Cerebellar cortex (tissue), 1 donor: Measurements from ENCODE around the gene WDR43.

ENCODE experiments used
- DNase-seq: peaks from one replicate; pipeline ENCODE4 v3.0.0-alpha.2; 2015; ENCODE audit warnings: low spot score

WDR43 gene

DNA sequence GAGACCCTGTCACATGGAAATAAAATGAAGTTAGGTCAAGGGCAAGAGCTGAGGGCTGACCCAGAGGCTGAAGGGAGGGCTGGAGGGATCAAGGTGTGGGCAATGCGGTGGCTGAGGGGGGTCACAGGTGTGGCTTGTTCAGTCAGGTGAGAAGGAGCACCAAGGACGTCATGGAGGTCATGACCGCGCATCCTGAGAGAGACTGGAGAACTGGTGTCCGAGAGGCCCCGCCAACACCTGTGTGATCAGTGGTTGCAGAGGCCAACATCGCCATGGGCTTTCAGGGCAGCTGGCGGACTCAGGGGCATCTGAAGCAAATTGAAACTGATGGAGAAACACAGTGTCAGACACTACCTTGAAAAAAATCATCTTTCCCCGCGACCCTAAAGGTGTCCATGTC, 99.6 kb downstream of the WDR43 start:
- DNase-seq, result no peak

DNA sequence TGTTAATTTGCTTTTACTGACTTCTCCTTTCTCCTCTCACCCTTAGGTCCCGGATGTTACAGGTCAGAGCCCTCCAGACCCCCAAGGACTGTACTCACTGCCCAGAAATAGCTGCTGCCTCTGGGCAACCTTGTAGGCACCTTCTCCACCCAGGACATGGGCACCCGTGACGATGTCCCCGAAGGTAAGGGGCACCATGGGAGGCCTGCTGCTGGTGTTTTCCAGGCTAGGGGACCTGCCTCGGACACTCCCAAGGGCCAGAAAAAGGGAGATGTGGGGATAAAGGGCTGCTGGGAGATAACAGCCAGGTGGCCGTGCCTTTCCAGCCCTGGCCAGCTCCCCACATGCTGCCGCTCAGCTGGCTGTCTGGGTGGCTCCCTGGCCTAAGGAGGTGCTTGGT, 100.2 kb downstream of the WDR43 start:
- no peak for DNase-seq

DNA sequence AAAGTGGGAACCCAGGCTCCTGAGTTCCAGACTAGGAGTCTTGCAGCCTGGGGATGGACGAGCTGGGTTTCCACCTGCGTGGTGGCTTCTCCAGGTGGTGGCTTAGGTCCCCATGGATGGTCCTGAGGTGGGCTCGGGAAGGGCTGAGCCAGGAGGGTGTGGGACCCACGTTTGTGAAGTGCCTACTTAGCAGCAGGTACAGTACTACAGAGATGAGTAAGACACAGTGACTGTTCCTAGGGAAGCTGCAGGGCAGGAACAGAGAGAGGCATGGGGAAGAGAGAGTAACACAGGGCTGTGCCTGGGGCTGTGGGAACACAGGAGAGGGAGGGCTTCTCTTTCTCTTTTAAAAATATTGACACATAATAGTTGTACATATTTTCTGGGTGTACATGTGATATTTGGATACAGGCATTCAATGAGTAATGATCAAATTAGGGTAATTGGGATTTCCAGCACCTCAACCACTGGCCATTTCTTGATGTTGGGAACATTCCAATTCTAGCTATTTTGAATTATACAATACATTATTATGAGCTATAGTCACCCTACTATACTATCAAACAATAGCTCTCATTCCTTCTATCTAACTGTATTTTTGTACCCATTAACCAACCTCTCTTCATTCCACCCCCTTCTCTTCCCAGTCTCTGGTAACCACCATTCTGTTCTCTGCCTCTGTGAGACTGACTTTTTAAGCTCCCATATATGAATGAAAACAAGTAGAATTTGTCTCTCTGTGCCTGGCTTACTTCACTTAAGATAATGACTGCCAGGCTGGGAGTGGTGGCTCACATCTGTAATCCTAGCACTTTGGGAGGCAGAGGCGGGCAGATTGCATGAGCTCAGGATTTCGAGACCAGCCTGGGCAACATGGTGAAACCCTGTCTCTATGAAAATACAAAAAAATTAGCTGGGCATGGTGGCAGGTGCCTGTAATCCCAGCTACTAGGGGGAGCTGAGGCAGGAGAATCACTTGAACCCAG, 101.6 kb downstream of the WDR43 start:
- no peak for DNase-seq

DNA sequence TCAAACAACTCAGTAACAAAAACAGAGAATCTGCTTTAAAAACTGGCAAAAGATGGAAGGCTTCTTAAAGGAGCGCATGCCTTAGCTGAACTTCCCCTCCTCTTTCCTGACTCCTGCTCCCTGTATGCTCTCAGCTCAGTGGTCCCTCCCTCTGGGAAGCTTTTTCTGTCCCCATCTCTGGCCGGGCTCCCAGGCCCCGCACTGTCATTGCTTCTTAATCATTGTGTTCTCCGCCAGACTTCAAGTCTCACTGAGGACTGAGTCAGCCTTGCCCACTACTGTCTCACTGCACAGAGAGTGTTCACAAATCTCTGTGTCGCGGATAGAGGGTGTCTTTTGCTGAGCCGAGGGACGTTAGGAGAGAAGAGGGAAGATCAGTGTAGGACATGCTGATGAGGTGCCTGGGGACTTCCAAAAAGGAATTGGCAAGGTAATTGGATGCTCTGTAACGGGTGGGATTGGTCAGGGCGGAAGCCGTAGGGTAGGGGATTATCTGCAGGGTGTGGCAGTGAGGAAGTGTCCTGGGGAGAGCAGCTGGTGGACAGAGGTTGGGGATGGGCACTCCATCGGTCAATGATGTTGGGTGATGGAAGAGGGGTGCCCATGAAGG, 102.9 kb downstream of the WDR43 start:
- no peak for DNase-seq
